Mammary epithelial cell (primary cell): ENCODE results near the gene SORBS2.

Source experiments
- EZH2 ChIP-seq: IDR thresholded peaks from 2 replicates; pipeline ENCODE4 v1.6.1; 2012; ENCODE audit warnings: low read length, inconsistent platforms, borderline replicate concordance
- TF ChIP-seq, protein P1 (sequence below), 2 donors: IDR thresholded peaks in 1 of 2; conservative IDR thresholded peaks in 1 of 2; 2 replicates each; pipeline ENCODE4 v1.5.1; 2011 to 2012; ENCODE audit warnings: inconsistent platforms in 2 of 2, low read length in 2 of 2, mild to moderate bottlenecking in 2 of 2, control low read depth in 1 of 2, low read depth in 1 of 2; ENCODE audit not compliant: insufficient read depth in 1 of 2; ENCODE audit errors: extremely low read depth in 1 of 2

DNA sequence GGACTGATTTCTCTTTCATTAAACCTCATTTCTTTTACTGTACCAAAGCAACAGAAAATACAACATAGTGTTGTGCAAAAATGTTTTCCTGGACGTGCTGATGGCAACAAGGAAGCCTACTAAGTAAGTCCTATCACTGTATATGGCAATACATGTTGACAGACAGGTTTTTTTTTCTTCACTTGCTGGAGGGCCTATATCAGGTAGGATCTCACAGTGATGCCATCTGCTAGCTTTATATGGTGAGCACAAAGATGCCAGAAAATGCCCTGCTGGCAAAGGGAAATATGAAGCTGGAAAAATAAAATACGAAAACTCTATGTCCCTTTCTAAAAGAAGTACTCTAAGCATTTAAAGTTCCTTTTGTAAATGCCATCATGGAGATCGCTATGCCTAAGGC lies 157.7 kb downstream of the SORBS2 start:
- no peak for TF ChIP-seq EZH2
- TF ChIP-seq, protein P1, sequence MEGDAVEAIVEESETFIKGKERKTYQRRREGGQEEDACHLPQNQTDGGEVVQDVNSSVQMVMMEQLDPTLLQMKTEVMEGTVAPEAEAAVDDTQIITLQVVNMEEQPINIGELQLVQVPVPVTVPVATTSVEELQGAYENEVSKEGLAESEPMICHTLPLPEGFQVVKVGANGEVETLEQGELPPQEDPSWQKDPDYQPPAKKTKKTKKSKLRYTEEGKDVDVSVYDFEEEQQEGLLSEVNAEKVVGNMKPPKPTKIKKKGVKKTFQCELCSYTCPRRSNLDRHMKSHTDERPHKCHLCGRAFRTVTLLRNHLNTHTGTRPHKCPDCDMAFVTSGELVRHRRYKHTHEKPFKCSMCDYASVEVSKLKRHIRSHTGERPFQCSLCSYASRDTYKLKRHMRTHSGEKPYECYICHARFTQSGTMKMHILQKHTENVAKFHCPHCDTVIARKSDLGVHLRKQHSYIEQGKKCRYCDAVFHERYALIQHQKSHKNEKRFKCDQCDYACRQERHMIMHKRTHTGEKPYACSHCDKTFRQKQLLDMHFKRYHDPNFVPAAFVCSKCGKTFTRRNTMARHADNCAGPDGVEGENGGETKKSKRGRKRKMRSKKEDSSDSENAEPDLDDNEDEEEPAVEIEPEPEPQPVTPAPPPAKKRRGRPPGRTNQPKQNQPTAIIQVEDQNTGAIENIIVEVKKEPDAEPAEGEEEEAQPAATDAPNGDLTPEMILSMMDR (conservative IDR thresholded peaks at IDR 0.05 in 1 of 2, IDR thresholded peaks at IDR 0.05 in 1 of 2; ENCODE audit: extremely low read depth in 1 of 2, insufficient read depth in 1 of 2, low read depth in 1 of 2, low read length in 2 of 2), result no peak
